H1 (cell line): ENCODE data around the gene PI16.

Experiments
- CHD1 ChIP-seq: IDR thresholded peaks from 2 replicates; pipeline ENCODE4 v1.6.1; 2012; ENCODE audit warnings: low read depth, low read length, improper control_type of control experiment
- EP300 ChIP-seq, 2 experiments: IDR thresholded peaks; 1 replicate in 1 of 2; 2 replicates in 1 of 2; pipeline ENCODE4 v1.6.1; 2011 to 2012; ENCODE audit warnings: low read depth in 2 of 2, low read length in 2 of 2, mild to moderate bottlenecking in 2 of 2, borderline replicate concordance in 1 of 2, inconsistent platforms in 1 of 2, moderate library complexity in 1 of 2
- NRF1 ChIP-seq: IDR thresholded peaks from 2 replicates; pipeline ENCODE4 v1.6.1; 2011; ENCODE audit warnings: mild to moderate bottlenecking, low read depth, low read length, improper control_type of control experiment
- POLR2A ChIP-seq, 2 experiments: IDR thresholded peaks; 1 replicate in 1 of 2; 2 replicates in 1 of 2; pipeline ENCODE4 v1.6.1; 2011; ENCODE audit warnings: low read depth in 2 of 2, low read length in 2 of 2, mild to moderate bottlenecking in 2 of 2; ENCODE audit errors: control extremely low read depth in 1 of 2
- POLR2AphosphoS5 ChIP-seq: IDR thresholded peaks from 2 replicates; pipeline ENCODE4 v1.6.1; 2011; ENCODE audit warnings: low read depth, low read length
- RFX5 ChIP-seq: IDR thresholded peaks from 2 replicates; pipeline ENCODE4 v1.6.1; 2011; ENCODE audit warnings: low read depth, low read length, improper control_type of control experiment, borderline replicate concordance
- SIN3A ChIP-seq, 2 experiments: IDR thresholded peaks in 1 of 2; conservative IDR thresholded peaks in 1 of 2; 2 replicates each; pipeline ENCODE4 v1.6.1; 2011 to 2012; ENCODE audit warnings: low read length in 2 of 2, improper control_type of control experiment in 1 of 2, low read depth in 1 of 2, mild to moderate bottlenecking in 1 of 2
- SRF ChIP-seq: IDR thresholded peaks from 2 replicates; pipeline ENCODE4 v1.6.1; 2011; ENCODE audit warnings: mild to moderate bottlenecking, low read depth, low read length, moderate library complexity
- SUZ12 ChIP-seq: fragments of 200-600 bp; sonication (generic); IDR thresholded peaks from 2 replicates; pipeline ENCODE4 v1.6.1; 2012; ENCODE audit warnings: mild to moderate bottlenecking, inconsistent platforms, low read length, moderate library complexity, mixed read lengths
- TEAD4 ChIP-seq: IDR thresholded peaks from 2 replicates; pipeline ENCODE4 v1.6.1; 2012; ENCODE audit warnings: low read depth, low read length, inconsistent platforms, mixed read lengths
- YY1 ChIP-seq: IDR thresholded peaks from 2 replicates; pipeline ENCODE4 v1.6.1; 2011; ENCODE audit warnings: low read depth, mild to moderate bottlenecking, low read length
- TF ChIP-seq, protein P1 (sequence below), 3 experiments: IDR thresholded peaks; 1 replicate in 2 of 3; 2 replicates in 1 of 3; pipeline versions ENCODE4 v1.5.1 to v1.6.1; 2011; ENCODE audit warnings: low read length in 3 of 3, mild to moderate bottlenecking in 3 of 3, inconsistent platforms in 2 of 3, low read depth in 1 of 3, moderate library complexity in 1 of 3; ENCODE audit not compliant: insufficient read depth in 1 of 3; ENCODE audit errors: control extremely low read depth in 1 of 3
- TF ChIP-seq, protein P2 (sequence below): IDR thresholded peaks from 2 replicates; pipeline ENCODE4 v1.6.1; 2012; ENCODE audit warnings: low read length, inconsistent platforms

DNA sequence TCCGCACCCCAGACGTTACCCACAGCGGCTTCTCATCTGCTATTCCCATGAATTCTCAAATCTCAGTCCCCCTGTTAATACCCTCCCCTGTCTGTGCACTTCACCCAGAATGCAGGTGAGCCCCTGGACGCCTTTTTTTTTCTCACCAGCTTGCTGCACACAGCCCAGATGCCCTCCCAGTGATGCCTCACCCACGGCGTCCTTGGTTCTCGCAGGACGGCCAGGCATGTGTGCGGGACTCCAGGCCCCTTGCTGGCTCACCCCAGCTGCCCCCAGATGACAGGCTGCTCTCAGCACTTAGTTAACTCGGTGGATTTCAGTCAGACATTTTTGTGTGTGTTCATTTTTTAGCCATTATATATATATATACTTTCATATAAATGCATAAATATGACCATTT is 25.4 kb upstream of the PI16 start:
- TF ChIP-seq, protein P1, sequence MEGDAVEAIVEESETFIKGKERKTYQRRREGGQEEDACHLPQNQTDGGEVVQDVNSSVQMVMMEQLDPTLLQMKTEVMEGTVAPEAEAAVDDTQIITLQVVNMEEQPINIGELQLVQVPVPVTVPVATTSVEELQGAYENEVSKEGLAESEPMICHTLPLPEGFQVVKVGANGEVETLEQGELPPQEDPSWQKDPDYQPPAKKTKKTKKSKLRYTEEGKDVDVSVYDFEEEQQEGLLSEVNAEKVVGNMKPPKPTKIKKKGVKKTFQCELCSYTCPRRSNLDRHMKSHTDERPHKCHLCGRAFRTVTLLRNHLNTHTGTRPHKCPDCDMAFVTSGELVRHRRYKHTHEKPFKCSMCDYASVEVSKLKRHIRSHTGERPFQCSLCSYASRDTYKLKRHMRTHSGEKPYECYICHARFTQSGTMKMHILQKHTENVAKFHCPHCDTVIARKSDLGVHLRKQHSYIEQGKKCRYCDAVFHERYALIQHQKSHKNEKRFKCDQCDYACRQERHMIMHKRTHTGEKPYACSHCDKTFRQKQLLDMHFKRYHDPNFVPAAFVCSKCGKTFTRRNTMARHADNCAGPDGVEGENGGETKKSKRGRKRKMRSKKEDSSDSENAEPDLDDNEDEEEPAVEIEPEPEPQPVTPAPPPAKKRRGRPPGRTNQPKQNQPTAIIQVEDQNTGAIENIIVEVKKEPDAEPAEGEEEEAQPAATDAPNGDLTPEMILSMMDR (IDR thresholded peaks at IDR 0.05; ENCODE audit: control extremely low read depth in 1 of 3, insufficient read depth in 1 of 3, low read depth in 1 of 3, low read length in 3 of 3): no peak
- TF ChIP-seq SRF (no peak), POLR2A (IDR thresholded peaks at IDR 0.05; ENCODE audit: control extremely low read depth in 1 of 2, low read depth in 2 of 2, low read length in 2 of 2) (no peak), YY1 (no peak), NRF1 (no peak), EP300 (IDR thresholded peaks at IDR 0.05; ENCODE audit: borderline replicate concordance in 1 of 2, low read depth in 2 of 2, low read length in 2 of 2) (no peak), TEAD4 (no peak), POLR2AphosphoS5 (no peak), SUZ12 (no peak), SIN3A (conservative IDR thresholded peaks at IDR 0.05 in 1 of 2, IDR thresholded peaks at IDR 0.05 in 1 of 2; ENCODE audit: low read depth in 1 of 2, low read length in 2 of 2) (no peak), RFX5 (no peak), CHD1 (no peak)
- TF ChIP-seq, protein P2, sequence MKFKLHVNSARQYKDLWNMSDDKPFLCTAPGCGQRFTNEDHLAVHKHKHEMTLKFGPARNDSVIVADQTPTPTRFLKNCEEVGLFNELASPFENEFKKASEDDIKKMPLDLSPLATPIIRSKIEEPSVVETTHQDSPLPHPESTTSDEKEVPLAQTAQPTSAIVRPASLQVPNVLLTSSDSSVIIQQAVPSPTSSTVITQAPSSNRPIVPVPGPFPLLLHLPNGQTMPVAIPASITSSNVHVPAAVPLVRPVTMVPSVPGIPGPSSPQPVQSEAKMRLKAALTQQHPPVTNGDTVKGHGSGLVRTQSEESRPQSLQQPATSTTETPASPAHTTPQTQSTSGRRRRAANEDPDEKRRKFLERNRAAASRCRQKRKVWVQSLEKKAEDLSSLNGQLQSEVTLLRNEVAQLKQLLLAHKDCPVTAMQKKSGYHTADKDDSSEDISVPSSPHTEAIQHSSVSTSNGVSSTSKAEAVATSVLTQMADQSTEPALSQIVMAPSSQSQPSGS: no peak
